ENCODE results near the gene IGSF9. TPM values are rescaled to one million over a fixed set of nuclear protein-coding genes. Genes with fewer than 3 reads are reported as not detected.

Gene IGSF9
- total RNA-seq, 1 experiment from 2014 or later = 23.4 TPM

DNA sequence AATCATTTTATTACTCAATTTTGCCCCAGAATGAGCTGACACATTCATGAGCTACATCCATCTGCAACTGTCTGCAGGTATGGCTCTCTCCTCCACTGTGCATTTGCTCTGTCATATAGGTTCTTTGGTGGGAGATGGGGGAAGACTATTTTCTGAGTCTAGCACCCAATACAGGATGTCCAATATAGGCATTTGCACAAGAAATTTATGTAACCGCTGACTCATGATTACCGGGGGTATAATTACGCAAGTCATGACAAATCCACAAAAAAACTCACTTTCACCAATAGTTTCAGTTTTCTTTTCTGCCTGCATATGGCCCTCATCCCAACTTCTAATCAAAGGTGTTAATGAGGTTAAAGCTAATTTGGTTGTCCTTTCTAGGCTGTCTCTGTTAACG is 65.4 kb downstream of the IGSF9 start:
- TF ChIP-seq, protein P1, sequence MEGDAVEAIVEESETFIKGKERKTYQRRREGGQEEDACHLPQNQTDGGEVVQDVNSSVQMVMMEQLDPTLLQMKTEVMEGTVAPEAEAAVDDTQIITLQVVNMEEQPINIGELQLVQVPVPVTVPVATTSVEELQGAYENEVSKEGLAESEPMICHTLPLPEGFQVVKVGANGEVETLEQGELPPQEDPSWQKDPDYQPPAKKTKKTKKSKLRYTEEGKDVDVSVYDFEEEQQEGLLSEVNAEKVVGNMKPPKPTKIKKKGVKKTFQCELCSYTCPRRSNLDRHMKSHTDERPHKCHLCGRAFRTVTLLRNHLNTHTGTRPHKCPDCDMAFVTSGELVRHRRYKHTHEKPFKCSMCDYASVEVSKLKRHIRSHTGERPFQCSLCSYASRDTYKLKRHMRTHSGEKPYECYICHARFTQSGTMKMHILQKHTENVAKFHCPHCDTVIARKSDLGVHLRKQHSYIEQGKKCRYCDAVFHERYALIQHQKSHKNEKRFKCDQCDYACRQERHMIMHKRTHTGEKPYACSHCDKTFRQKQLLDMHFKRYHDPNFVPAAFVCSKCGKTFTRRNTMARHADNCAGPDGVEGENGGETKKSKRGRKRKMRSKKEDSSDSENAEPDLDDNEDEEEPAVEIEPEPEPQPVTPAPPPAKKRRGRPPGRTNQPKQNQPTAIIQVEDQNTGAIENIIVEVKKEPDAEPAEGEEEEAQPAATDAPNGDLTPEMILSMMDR (conservative IDR thresholded peaks at IDR 0.05) = no peak
- TF ChIP-seq EZH2 (IDR thresholded peaks at IDR 0.05; ENCODE audit: low read depth) = no peak
- ChIA-PET POLR2A (ENCODE audit: unreplicated experiment) (interaction anchor here (0.6 to 0.7 kb wide), 2 partner anchors 60 to 67 kb away, joined by 3 to 7 read pairs; no protein-coding TSS in a partner anchor), CTCF (interaction anchor here (0.6 to 0.9 kb wide), 2 partner anchors 123 to 499 kb away, joined by 3 to 4 read pairs; no protein-coding TSS in a partner anchor)
- H3K79me2 ChIP-seq (ENCODE audit: low read depth) = no peaks in the 10 kb centered on the region
- H3K36me3 ChIP-seq (ENCODE audit: low read depth) = no peaks in the 10 kb centered on the region; the same call in 1 of the 2 replicates
- no peak overlapping the region for H2AFZ ChIP-seq
- peak overlapping the region; percentile 98 for H3K27ac ChIP-seq
- peak overlapping the region; percentile 44 for H3K4me2 ChIP-seq
- no peaks in the 10 kb centered on the region for H3K9me3 ChIP-seq (ENCODE audit: insufficient read depth, low read depth)
- H3F3A ChIP-seq (ENCODE audit: insufficient read depth, low read depth) = peaks cover 43% of the 10 kb centered on the region
- no peaks in the 10 kb centered on the region for H3K9me2 ChIP-seq (ENCODE audit: insufficient read depth)
- H3K27me3 ChIP-seq (ENCODE audit: insufficient read depth, low read depth) = no peaks in the 10 kb centered on the region
- BruUV-seq (replicated peaks) = no TSS peak
- H4K20me1 ChIP-seq (ENCODE audit: insufficient read depth) = no peaks in the 10 kb centered on the region
- intact Hi-C loops (cut with micrococcal nuclease; ENCODE audit: unreplicated experiment) = loop anchor here (2.0 kb wide), 1 partner anchor 25 kb away; no protein-coding TSS in a partner anchor
- no peak overlapping the region for H3K4me3 ChIP-seq
- peaks cover 57% of the 10 kb centered on the region for H3K4me1 ChIP-seq (replicated peaks; ENCODE audit: insufficient read depth)
- DNase-seq = peak in 1 of 2 experiments; percentile 59

DNA sequence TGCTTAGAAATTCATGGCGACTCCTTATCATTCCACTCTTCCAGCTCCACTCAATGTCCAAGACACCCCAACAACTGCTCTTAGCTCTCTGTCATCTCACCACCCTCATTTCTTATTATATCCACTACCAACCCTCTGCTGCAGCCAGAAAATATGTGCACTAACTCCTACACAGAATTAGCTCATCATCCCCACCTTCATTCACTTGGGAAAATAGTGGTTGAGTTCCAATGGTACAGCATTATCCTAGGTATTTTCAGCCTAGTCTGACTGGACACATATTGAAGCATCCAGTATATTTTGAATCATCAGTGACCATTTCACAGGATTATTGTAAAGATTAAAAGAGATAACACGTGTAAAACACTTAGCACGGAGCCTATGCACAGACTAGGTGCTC is 66.3 kb downstream of the IGSF9 start:
- H2AFZ ChIP-seq = no peak overlapping the region
- no peaks in the 10 kb centered on the region for H3K79me2 ChIP-seq (ENCODE audit: low read depth)
- H3K27ac ChIP-seq = peak overlapping the region; percentile 98
- no TSS peak for BruUV-seq (replicated peaks)
- no peaks in the 10 kb centered on the region for H4K20me1 ChIP-seq (ENCODE audit: insufficient read depth)
- no peak overlapping the region for H3K4me2 ChIP-seq
- H3K4me3 ChIP-seq = no peak overlapping the region
- no peaks in the 10 kb centered on the region for H3K9me2 ChIP-seq (ENCODE audit: insufficient read depth)
- H3F3A ChIP-seq (ENCODE audit: insufficient read depth, low read depth) = peaks cover 42% of the 10 kb centered on the region
- TF ChIP-seq, protein P1 (conservative IDR thresholded peaks at IDR 0.05) = no peak
- TF ChIP-seq EZH2 (IDR thresholded peaks at IDR 0.05; ENCODE audit: low read depth) = no peak
- no peaks in the 10 kb centered on the region for H3K27me3 ChIP-seq (ENCODE audit: insufficient read depth, low read depth)
- intact Hi-C loops (cut with micrococcal nuclease; ENCODE audit: unreplicated experiment) = no loop called here
- DNase-seq = no peak
- CTCF ChIA-PET = no interaction called here
- no peaks in the 10 kb centered on the region for H3K9me3 ChIP-seq (ENCODE audit: insufficient read depth, low read depth)
- POLR2A ChIA-PET (ENCODE audit: unreplicated experiment) = interaction anchor here (0.6 kb wide), 1 partner anchor 67 kb away, joined by 3 read pairs; no protein-coding TSS in a partner anchor
- peaks cover 57% of the 10 kb centered on the region for H3K4me1 ChIP-seq (replicated peaks; ENCODE audit: insufficient read depth)
- no peaks in the 10 kb centered on the region; the same call in 1 of the 2 replicates for H3K36me3 ChIP-seq (ENCODE audit: low read depth)

- no peaks in the 10 kb centered on the region for H4K20me1 ChIP-seq (ENCODE audit: insufficient read depth)
- H3K9me2 ChIP-seq (ENCODE audit: insufficient read depth) = no peaks in the 10 kb centered on the region
- no peaks in the 10 kb centered on the region for H3K79me2 ChIP-seq (ENCODE audit: low read depth)
- no peak overlapping the region for H3K4me3 ChIP-seq
- no peak overlapping the region for H3K27ac ChIP-seq
- H3F3A ChIP-seq (ENCODE audit: insufficient read depth, low read depth) = peaks cover 35% of the 10 kb centered on the region
- TF ChIP-seq, protein P1 (conservative IDR thresholded peaks at IDR 0.05) = no peak
- TF ChIP-seq EZH2 (IDR thresholded peaks at IDR 0.05; ENCODE audit: low read depth) = no peak
- H3K4me2 ChIP-seq = no peak overlapping the region
- POLR2A ChIA-PET (ENCODE audit: unreplicated experiment) = interaction anchor here (0.6 to 0.7 kb wide), 2 partner anchors 11 to 45 kb away, joined by 3 read pairs; no protein-coding TSS in a partner anchor
- no peaks in the 10 kb centered on the region for H3K27me3 ChIP-seq (ENCODE audit: insufficient read depth, low read depth)
- no peaks in the 10 kb centered on the region; the same call in 1 of the 2 replicates for H3K36me3 ChIP-seq (ENCODE audit: low read depth)
- CTCF ChIA-PET = no interaction called here
- DNase-seq = no peak
- intact Hi-C loops (cut with micrococcal nuclease; ENCODE audit: unreplicated experiment) = no loop called here
- no peaks in the 10 kb centered on the region for H3K9me3 ChIP-seq (ENCODE audit: insufficient read depth, low read depth)
- H2AFZ ChIP-seq = no peak overlapping the region
- peaks cover 48% of the 10 kb centered on the region for H3K4me1 ChIP-seq (replicated peaks; ENCODE audit: insufficient read depth)
- no TSS peak for BruUV-seq (replicated peaks)
Measured at GRCh38 chr1:159877695-159878444, 67.5 kb downstream of the IGSF9 start.

Small RNA genes within 50 kb of the gene (microRNA-seq; reads per million reads assigned to microRNA genes)
- gene MIR4259 (ENCODE audit: borderline number of aligned reads, borderline replicate concordance) = not detected

Other genes starting within 250 kb of the IGSF9 start
- not detected in 2 replicates for gene CRP, start 231.0 kb downstream of the IGSF9 start, total RNA-seq (2021)
- 33.1 and 50.4 TPM in 2 replicates for gene DUSP23, start 164.7 kb downstream of the IGSF9 start, total RNA-seq (2021)
- gene FCRL6, start 143.3 kb downstream of the IGSF9 start, total RNA-seq (2021) = not detected in 2 replicates
- gene SLAMF8, start 118.7 kb downstream of the IGSF9 start, total RNA-seq (2021) = not detected in 2 replicates
- not detected in 2 replicates for gene VSIG8, start 83.0 kb downstream of the IGSF9 start, total RNA-seq (2021)
- 8.2 and 9.3 TPM in 2 replicates for gene CFAP45, start 45.4 kb downstream of the IGSF9 start, total RNA-seq (2021)
- 473 and 481 TPM in 2 replicates for gene TAGLN2, start 20.1 kb downstream of the IGSF9 start, total RNA-seq (2021)
- gene SLAMF9, start 8.6 kb upstream of the IGSF9 start, total RNA-seq (2021) = 0.58 and 0.94 TPM in 2 replicates
- gene PIGM, start 86.4 kb upstream of the IGSF9 start, total RNA-seq (2021) = 3.3 and 4.0 TPM in 2 replicates
- gene KCNJ10, start 124.5 kb upstream of the IGSF9 start, total RNA-seq (2021) = not detected in 2 replicates
- gene KCNJ9, start 135.9 kb upstream of the IGSF9 start, total RNA-seq (2021) = not detected in 2 replicates
- gene IGSF8, start 153.0 kb upstream of the IGSF9 start, total RNA-seq (2021) = 27.4 and 38.0 TPM in 2 replicates
- 1.1 TPM in 2 replicates for gene ATP1A2, start 170.1 kb upstream of the IGSF9 start, total RNA-seq (2021)
- not detected in 2 replicates for gene ATP1A4, start 206.0 kb upstream of the IGSF9 start, total RNA-seq (2021)
- not detected in 2 replicates for gene CASQ1, start 245.0 kb upstream of the IGSF9 start, total RNA-seq (2021)

Measured in PC-9 (cell line).